ENCODE measurements around the gene MLEC.
"Not testable (repeated sequence)": the region's sequence is repeated elsewhere in the genome, so short reads cannot be mapped to it uniquely, and the experiment has no call there.

The MLEC gene

GRCh38 chr12:120662879-120663278, 24.1 kb upstream of the MLEC start:
- Histone ChIP-seq H3K4me1 (ENCODE audit: control insufficient read depth, insufficient read depth, low read length) (no peaks in the 10 kb centered on the region), H3K27me3 (ENCODE audit: control insufficient read depth, insufficient read depth, low read length) (no peaks in the 10 kb centered on the region), H3K36me3 (ENCODE audit: control insufficient read depth, insufficient read depth, low read length) (no peaks in the 10 kb centered on the region), H3K4me3 (ENCODE audit: low read length) (no peak overlapping the region), H3K9me3 (ENCODE audit: control insufficient read depth, insufficient read depth, low read length) (no peaks in the 10 kb centered on the region), H3K27ac (ENCODE audit: low read length) (no peak overlapping the region)
- no CpG with 5 or more reads among the region's 3 CpGs for WGBS (ENCODE audit: insufficient coverage, insufficient read length)
- DNase-seq (ENCODE audit: low read depth, low spot score), result no peak

DNA sequence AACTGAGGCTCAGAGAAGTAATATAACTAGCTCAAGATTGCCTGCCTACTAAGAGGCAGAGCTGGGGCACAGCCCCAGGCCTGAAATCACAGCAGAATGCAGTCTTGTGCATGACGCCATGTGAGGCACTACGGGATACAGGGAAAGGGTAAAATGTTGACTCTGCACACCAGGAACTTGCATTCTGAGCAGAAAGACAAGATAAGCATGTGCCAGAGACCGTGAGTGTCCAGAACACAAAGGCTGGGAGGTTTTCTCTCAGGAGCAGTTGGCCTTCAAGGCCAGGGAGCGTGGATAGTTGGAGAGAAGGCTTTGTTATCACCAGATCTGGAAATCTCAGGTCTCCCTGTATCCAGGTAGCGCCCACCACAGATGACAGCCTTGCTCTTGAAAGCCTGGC, 23.2 kb upstream of the MLEC start:
- H3K4me3 ChIP-seq (ENCODE audit: low read length), result no peak overlapping the region
- 0 out of 2 replicates have a peak, but pooled peaks cover 1% of the 10 kb centered on the region for H3K4me1 ChIP-seq (ENCODE audit: control insufficient read depth, insufficient read depth, low read length)
- no peaks in the 10 kb centered on the region for H3K9me3 ChIP-seq (ENCODE audit: control insufficient read depth, insufficient read depth, low read length)
- H3K27ac ChIP-seq (ENCODE audit: low read length), result no peak overlapping the region
- H3K27me3 ChIP-seq (ENCODE audit: control insufficient read depth, insufficient read depth, low read length), result no peaks in the 10 kb centered on the region
- no peak for DNase-seq (ENCODE audit: low read depth, low spot score)
- no peaks in the 10 kb centered on the region for H3K36me3 ChIP-seq (ENCODE audit: control insufficient read depth, insufficient read depth, low read length)
- no CpG with 5 or more reads among the region's 5 CpGs for WGBS (ENCODE audit: insufficient coverage, insufficient read length)

DNA sequence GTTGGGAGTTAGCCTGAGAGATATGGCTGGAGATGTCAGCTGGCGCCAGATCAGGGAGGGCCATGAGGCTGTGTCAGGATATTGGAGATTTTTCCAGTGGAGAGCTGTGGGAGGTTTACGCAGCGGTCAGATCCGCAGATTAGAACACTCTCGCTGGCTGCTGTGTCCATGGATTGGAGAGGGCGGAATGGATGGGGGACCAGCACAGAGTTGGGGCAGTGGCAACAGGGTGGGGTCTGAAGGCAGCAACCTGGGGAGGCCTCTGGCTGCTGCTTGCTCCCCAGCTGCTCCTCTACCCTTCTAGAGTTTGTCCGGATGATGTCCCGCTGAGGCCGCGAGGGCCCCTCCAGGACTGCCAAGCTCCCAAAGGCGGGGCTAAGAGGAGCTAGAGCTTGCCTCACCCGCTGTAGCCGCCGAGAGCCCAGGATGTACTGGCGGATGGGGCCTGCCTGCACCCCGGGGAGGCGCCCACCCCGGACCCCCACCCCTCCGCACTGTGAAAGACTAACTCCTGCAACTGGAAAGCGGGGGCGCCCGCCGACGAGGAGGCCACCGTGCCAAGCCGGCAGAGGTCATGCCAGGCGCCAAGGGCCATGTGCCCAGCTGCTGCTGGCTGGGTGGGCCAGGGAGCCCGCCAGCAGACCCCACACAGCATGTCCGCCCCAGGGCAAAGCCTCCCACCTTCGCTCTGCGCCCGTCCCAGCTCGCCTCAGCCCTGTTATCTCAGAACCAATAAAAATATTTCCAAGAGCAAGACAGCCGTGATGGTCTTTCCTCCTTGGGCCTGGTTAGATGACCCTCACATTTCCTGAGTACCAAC, 20.2 kb upstream of the MLEC start:
- no CpG with 5 or more reads among the region's 34 CpGs for WGBS (ENCODE audit: insufficient coverage, insufficient read length)
- Histone ChIP-seq H3K27ac (ENCODE audit: low read length) (no peak overlapping the region), H3K36me3 (ENCODE audit: control insufficient read depth, insufficient read depth, low read length) (no peaks in the 10 kb centered on the region), H3K4me1 (ENCODE audit: control insufficient read depth, insufficient read depth, low read length) (peaks cover 4% of the 10 kb centered on the region; the same call in 1 of the 2 replicates), H3K4me3 (ENCODE audit: low read length) (no peak overlapping the region), H3K27me3 (ENCODE audit: control insufficient read depth, insufficient read depth, low read length) (no peaks in the 10 kb centered on the region), H3K9me3 (ENCODE audit: control insufficient read depth, insufficient read depth, low read length) (no peaks in the 10 kb centered on the region)
- DNase-seq (ENCODE audit: low read depth, low spot score), result no peak

GRCh38 chr12:120668091-120668867, 18.7 kb upstream of the MLEC start:
- no peak overlapping the region for H3K4me3 ChIP-seq (ENCODE audit: low read length)

DNA sequence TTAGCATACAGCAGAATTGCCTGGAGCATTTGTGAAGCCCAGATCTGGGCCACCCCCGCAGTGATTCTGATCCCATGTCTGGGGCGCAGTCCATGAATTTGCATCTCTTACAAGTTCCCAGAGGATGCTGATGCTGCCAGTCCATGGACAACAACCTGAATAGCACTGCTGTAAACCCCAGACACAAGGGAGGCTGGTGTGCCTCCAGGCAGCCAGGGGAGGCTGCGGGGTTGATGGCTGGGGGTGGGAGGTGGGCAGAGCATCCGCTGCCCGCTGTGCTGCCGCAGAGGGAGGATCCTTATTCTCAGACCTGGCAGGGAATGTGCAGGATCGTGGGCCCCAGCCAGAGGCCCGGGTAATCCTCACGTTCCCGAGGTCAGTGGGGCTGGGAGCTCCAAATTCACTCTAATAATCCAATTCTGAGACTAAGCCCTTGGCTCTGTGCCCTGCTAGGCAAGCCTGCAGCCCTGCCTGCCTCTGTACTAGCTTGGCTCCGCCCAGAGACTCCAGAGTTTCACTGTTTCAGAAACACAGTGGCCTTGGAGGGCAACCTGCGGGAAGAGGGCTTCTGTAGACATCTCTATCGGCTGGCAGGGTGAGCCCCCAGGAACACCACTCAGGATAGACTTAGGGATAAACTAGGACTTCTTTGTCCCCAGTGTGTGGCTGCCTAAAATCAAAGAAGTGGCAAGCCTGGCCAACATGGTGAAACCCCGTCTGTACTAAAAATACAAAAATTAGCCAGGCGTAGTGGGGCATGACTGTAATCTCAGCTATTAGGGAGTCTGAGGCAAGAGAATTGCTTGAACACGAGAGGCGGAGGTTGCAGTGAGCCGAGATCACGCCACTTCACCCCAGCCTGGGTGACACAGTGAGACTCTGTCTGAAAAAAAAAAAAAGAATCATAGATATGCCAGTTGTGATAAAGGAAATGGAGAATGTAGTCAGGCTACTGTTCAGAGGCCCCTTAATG, 17.8 kb upstream of the MLEC start:
- H3K4me1 ChIP-seq (ENCODE audit: control insufficient read depth, insufficient read depth, low read length), result peaks cover 4% of the 10 kb centered on the region; the same call in 1 of the 2 replicates
- no peak overlapping the region for H3K4me3 ChIP-seq (ENCODE audit: low read length)
- no peaks in the 10 kb centered on the region for H3K9me3 ChIP-seq (ENCODE audit: control insufficient read depth, insufficient read depth, low read length)
- no CpG with 5 or more reads among the region's 19 CpGs for WGBS (ENCODE audit: insufficient coverage, insufficient read length)
- H3K27me3 ChIP-seq (ENCODE audit: control insufficient read depth, insufficient read depth, low read length), result no peaks in the 10 kb centered on the region
- H3K27ac ChIP-seq (ENCODE audit: low read length), result no peak overlapping the region
- no peaks in the 10 kb centered on the region for H3K36me3 ChIP-seq (ENCODE audit: control insufficient read depth, insufficient read depth, low read length)
- DNase-seq (ENCODE audit: low read depth, low spot score), result no peak

More at GRCh38 chr12:120668091-120668867, 18.7 kb upstream of the MLEC start:
- Histone ChIP-seq H3K27ac (ENCODE audit: low read length) (no peak overlapping the region), H3K9me3 (ENCODE audit: control insufficient read depth, insufficient read depth, low read length) (no peaks in the 10 kb centered on the region), H3K36me3 (ENCODE audit: control insufficient read depth, insufficient read depth, low read length) (no peaks in the 10 kb centered on the region), H3K27me3 (ENCODE audit: control insufficient read depth, insufficient read depth, low read length) (no peaks in the 10 kb centered on the region), H3K4me1 (ENCODE audit: control insufficient read depth, insufficient read depth, low read length) (peaks cover 4% of the 10 kb centered on the region; the same call in 1 of the 2 replicates)
- WGBS (ENCODE audit: insufficient coverage, insufficient read length), result no CpG with 5 or more reads among the region's 20 CpGs
- no peak for DNase-seq (ENCODE audit: low read depth, low spot score)

DNA sequence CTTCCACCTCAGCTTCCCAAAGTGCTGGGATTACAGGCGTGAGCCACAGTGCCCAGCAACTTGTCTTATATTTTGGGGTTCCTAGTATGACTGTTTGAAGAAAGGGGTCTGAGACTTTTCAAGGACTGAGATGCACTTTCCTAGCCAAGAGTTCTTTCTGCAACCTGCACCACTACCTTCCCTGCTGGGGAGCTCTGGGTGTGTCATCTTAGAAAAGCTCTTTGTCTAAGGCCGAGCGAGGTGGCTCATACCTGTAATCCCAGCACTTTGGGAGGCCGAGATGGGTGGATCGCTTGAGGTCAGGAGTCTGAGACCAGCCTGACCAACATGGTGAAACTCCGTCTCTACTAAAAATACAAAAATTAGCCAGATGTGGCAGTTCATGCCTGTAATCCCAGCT, 16.7 kb upstream of the MLEC start:
- not testable (repeated sequence) for DNase-seq (ENCODE audit: low read depth, low spot score); H3K36me3 ChIP-seq (ENCODE audit: control insufficient read depth, insufficient read depth, low read length); H3K27me3 ChIP-seq (ENCODE audit: control insufficient read depth, insufficient read depth, low read length); H3K4me3 ChIP-seq (ENCODE audit: low read length); H3K27ac ChIP-seq (ENCODE audit: low read length); H3K9me3 ChIP-seq (ENCODE audit: control insufficient read depth, insufficient read depth, low read length); H3K4me1 ChIP-seq (ENCODE audit: control insufficient read depth, insufficient read depth, low read length)
- no CpG with 5 or more reads among the region's 6 CpGs for WGBS (ENCODE audit: insufficient coverage, insufficient read length)

GRCh38 chr12:120670667-120671066, 16.3 kb upstream of the MLEC start:
- Histone ChIP-seq H3K36me3 (ENCODE audit: control insufficient read depth, insufficient read depth, low read length) (no peaks in the 10 kb centered on the region), H3K27ac (ENCODE audit: low read length) (no peak overlapping the region), H3K9me3 (ENCODE audit: control insufficient read depth, insufficient read depth, low read length) (no peaks in the 10 kb centered on the region), H3K27me3 (ENCODE audit: control insufficient read depth, insufficient read depth, low read length) (no peaks in the 10 kb centered on the region), H3K4me1 (ENCODE audit: control insufficient read depth, insufficient read depth, low read length) (peaks cover 4% of the 10 kb centered on the region; the same call in 1 of the 2 replicates), H3K4me3 (ENCODE audit: low read length) (no peak overlapping the region)
- WGBS (ENCODE audit: insufficient coverage, insufficient read length), result no CpG with 5 or more reads among the region's 5 CpGs
- DNase-seq (ENCODE audit: low read depth, low spot score), result no peak

- Histone ChIP-seq H3K4me1 (ENCODE audit: control insufficient read depth, insufficient read depth, low read length) (no peaks in the 10 kb centered on the region; the same call in 1 of the 2 replicates), H3K4me3 (ENCODE audit: low read length) (no peak overlapping the region), H3K9me3 (ENCODE audit: control insufficient read depth, insufficient read depth, low read length) (no peaks in the 10 kb centered on the region), H3K27ac (ENCODE audit: low read length) (no peak overlapping the region), H3K36me3 (ENCODE audit: control insufficient read depth, insufficient read depth, low read length) (no peaks in the 10 kb centered on the region), H3K27me3 (ENCODE audit: control insufficient read depth, insufficient read depth, low read length) (no peaks in the 10 kb centered on the region)
- no CpG with 5 or more reads among the region's 6 CpGs for WGBS (ENCODE audit: insufficient coverage, insufficient read length)
- DNase-seq (ENCODE audit: low read depth, low spot score), result no peak
These were observed 12.8 kb upstream of the MLEC start for GRCh38 chr12:120674097-120674636.

DNA sequence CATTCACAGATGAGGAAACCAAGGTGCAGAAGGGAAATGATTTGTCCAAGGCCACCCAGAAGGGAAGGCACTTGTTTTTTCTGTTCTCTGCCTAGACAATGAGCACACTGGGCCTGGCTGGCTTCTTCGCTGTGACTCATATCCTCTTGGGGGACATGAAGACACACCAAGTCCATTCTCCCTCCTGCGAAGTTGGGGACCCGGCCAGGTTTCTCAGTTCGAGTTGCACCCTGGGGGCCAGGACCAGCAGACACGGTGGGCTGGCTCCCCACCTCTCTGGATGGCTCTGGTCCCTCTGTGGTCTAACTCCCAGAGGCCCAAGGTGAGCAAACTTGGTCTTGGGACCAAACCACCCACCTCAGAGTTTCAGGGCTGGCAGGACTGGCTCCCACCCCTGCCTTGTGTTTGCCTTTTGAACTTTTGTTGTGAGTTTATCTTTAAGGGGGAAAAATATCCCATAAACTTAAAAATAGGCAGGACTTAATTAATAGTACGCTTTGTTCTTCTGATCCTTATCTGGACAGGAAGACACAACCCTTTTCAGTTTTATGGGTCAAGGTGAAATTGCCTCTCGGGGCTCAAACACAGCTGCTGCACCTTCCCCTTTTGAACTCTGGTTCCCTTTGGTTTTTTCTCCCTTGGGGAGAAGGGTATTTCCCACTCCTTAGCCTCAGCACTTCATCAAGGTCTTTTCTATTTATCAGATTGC, 9.0 kb upstream of the MLEC start:
- H3K36me3 ChIP-seq (ENCODE audit: control insufficient read depth, insufficient read depth, low read length), result no peaks in the 10 kb centered on the region
- H3K9me3 ChIP-seq (ENCODE audit: control insufficient read depth, insufficient read depth, low read length), result no peaks in the 10 kb centered on the region
- H3K4me1 ChIP-seq (ENCODE audit: control insufficient read depth, insufficient read depth, low read length), result peaks cover 4% of the 10 kb centered on the region; the same call in 1 of the 2 replicates
- no peak overlapping the region for H3K4me3 ChIP-seq (ENCODE audit: low read length)
- no peak for DNase-seq (ENCODE audit: low read depth, low spot score)
- no peaks in the 10 kb centered on the region for H3K27me3 ChIP-seq (ENCODE audit: control insufficient read depth, insufficient read depth, low read length)
- WGBS (ENCODE audit: insufficient coverage, insufficient read length), result no CpG with 5 or more reads among the region's 7 CpGs
- H3K27ac ChIP-seq (ENCODE audit: low read length), result no peak overlapping the region

Measured in iPS DF 6.9 (cell line).